ENCODE results near the gene EPAS1. TPM values are rescaled to one million over a fixed set of nuclear protein-coding genes. Genes with fewer than 3 reads are reported as not detected.

The EPAS1 gene
- total RNA-seq, 1 donor from 2014 or later = 1,419 TPM

- Histone ChIP-seq H3K4me3 (no peak overlapping the region), H3K27ac (peak overlapping the region; percentile 73), H3K27me3 (ENCODE audit: low read depth) (no peaks in the 10 kb centered on the region), H3K9me3 (no peaks in the 10 kb centered on the region), H3K4me1 (peaks cover 100% of the 10 kb centered on the region), H3K36me3 (no peaks in the 10 kb centered on the region)
- DNase-seq (no peak), ATAC-seq (no peak)
- TF ChIP-seq, protein P1, sequence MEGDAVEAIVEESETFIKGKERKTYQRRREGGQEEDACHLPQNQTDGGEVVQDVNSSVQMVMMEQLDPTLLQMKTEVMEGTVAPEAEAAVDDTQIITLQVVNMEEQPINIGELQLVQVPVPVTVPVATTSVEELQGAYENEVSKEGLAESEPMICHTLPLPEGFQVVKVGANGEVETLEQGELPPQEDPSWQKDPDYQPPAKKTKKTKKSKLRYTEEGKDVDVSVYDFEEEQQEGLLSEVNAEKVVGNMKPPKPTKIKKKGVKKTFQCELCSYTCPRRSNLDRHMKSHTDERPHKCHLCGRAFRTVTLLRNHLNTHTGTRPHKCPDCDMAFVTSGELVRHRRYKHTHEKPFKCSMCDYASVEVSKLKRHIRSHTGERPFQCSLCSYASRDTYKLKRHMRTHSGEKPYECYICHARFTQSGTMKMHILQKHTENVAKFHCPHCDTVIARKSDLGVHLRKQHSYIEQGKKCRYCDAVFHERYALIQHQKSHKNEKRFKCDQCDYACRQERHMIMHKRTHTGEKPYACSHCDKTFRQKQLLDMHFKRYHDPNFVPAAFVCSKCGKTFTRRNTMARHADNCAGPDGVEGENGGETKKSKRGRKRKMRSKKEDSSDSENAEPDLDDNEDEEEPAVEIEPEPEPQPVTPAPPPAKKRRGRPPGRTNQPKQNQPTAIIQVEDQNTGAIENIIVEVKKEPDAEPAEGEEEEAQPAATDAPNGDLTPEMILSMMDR (IDR thresholded peaks at IDR 0.05) = no peak
- intact Hi-C loops (cut with DNase I) = no loop called here
These were observed 40.2 kb downstream of the EPAS1 start for GRCh38 chr2:46337208-46337994.

GRCh38 chr2:46338674-46339073 lies 41.5 kb downstream of the EPAS1 start:
- no peaks in the 10 kb centered on the region for H3K36me3 ChIP-seq
- H3K4me1 ChIP-seq = peaks cover 100% of the 10 kb centered on the region
- no peak overlapping the region for H3K27ac ChIP-seq
- ATAC-seq (no peak), DNase-seq (no peak)
- TF ChIP-seq, protein P1 (IDR thresholded peaks at IDR 0.05) = no peak
- H3K4me3 ChIP-seq = no peak overlapping the region
- no peaks in the 10 kb centered on the region for H3K27me3 ChIP-seq (ENCODE audit: low read depth)
- intact Hi-C loops (cut with DNase I) = no loop called here
- no peaks in the 10 kb centered on the region for H3K9me3 ChIP-seq

- TF ChIP-seq, protein P1 (IDR thresholded peaks at IDR 0.05) = no peak
- ATAC-seq (no peak), DNase-seq (no peak)
- H3K9me3 ChIP-seq = no peaks in the 10 kb centered on the region
- intact Hi-C loops (cut with DNase I) = no loop called here
- H3K27me3 ChIP-seq (ENCODE audit: low read depth) = no peaks in the 10 kb centered on the region
- H3K36me3 ChIP-seq = no peaks in the 10 kb centered on the region
- no peak overlapping the region for H3K4me3 ChIP-seq
- H3K4me1 ChIP-seq = peaks cover 100% of the 10 kb centered on the region
- H3K27ac ChIP-seq = peak overlapping the region; percentile 66
These were observed 42.0 kb downstream of the EPAS1 start for GRCh38 chr2:46339200-46339599.

- Histone ChIP-seq H3K27me3 (ENCODE audit: low read depth) (no peaks in the 10 kb centered on the region), H3K4me1 (peaks cover 100% of the 10 kb centered on the region), H3K4me3 (no peak overlapping the region), H3K9me3 (no peaks in the 10 kb centered on the region), H3K27ac (peak overlapping the region; percentile 66), H3K36me3 (no peaks in the 10 kb centered on the region)
- no peak for DNase-seq
- TF ChIP-seq, protein P1 (IDR thresholded peaks at IDR 0.05) = no peak
- peak in 1 of 2 donors; percentile 4 for ATAC-seq
- intact Hi-C loops (cut with DNase I) = no loop called here
These were observed 42.7 kb downstream of the EPAS1 start for GRCh38 chr2:46339676-46340459.

DNA sequence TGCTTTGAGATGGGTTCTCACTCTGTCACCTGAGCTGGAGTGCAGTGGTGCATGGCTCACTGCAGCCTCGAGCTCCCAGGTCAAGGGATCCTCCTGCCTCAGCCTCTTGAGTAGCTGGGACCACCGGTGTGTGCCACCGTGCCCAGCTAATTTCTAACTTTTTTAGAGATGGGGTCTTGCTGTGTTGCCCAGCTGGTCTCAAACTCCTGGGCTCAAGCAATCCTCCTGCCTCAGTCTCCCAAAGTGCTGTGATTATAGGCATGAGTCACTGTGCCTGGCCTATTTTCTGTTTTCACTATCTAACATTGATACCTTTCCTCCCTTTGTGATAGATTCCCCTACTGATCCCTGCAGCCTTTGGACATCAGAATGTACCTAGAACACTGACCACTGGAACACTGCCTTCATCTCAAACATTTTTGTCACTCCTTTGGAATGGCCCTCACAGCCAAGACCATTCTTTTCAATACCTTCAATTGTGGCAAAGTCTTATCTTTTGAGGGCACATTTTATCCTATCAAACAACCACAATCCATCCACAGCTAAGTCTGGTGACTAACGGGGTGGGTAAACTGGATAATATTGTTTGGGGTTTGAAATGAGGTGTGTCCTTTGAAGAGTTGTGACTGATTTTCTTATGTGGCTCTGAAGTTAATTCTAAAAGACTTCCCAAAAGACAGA lies 43.7 kb downstream of the EPAS1 start:
- peaks cover 100% of the 10 kb centered on the region for H3K4me1 ChIP-seq
- H3K9me3 ChIP-seq = no peaks in the 10 kb centered on the region
- TF ChIP-seq, protein P1 (IDR thresholded peaks at IDR 0.05) = no peak
- H3K27me3 ChIP-seq (ENCODE audit: low read depth) = no peaks in the 10 kb centered on the region
- intact Hi-C loops (cut with DNase I) = no loop called here
- H3K27ac ChIP-seq = peak overlapping the region; percentile 26
- peaks cover 5% of the 10 kb centered on the region for H3K36me3 ChIP-seq
- DNase-seq = no peak
- ATAC-seq = no peak
- H3K4me3 ChIP-seq = no peak overlapping the region

Data from lower lobe of right lung (tissue), 2 donors.